Neuron (in vitro differentiated cells): ENCODE measurements around the gene DIAPH1.
A peak's percentile ranks its signal among the peaks of the same experiment; 100 is the strongest.

Experiments
- H2AFZ ChIP-seq: one replicate; pipeline ENCODE4 v1.6.1; 2013; ENCODE audit warnings: low read depth, mild to moderate bottlenecking, inconsistent platforms, low read length, moderate library complexity
- H3K27me3 ChIP-seq: one replicate; pipeline ENCODE4 v1.6.1; 2013; ENCODE audit warnings: low read length; ENCODE audit not compliant: insufficient read depth
- H3K36me3 ChIP-seq: one replicate; pipeline ENCODE4 v1.6.1; 2013; ENCODE audit warnings: low read length; ENCODE audit not compliant: insufficient read depth
- H3K4me1 ChIP-seq: one replicate; pipeline ENCODE4 v1.6.1; 2013; ENCODE audit warnings: low read length; ENCODE audit not compliant: insufficient read depth
- H3K4me3 ChIP-seq: 2 replicates; pipeline ENCODE4 v1.5.1; 2013; ENCODE audit warnings: mild to moderate bottlenecking, low read length, moderate library complexity
- H3K9me3 ChIP-seq: one replicate; pipeline ENCODE4 v1.6.1; 2013; ENCODE audit warnings: low read length

The DIAPH1 gene

GRCh38 chr5:141489841-141490240, 129.0 kb downstream of the DIAPH1 start:
- Histone ChIP-seq H3K9me3 (peaks cover 54% of the 10 kb centered on the region), H3K27me3 (no peaks in the 10 kb centered on the region), H2AFZ (no peak overlapping the region), H3K36me3 (peaks cover 32% of the 10 kb centered on the region), H3K4me3 (no peak overlapping the region), H3K4me1 (peaks cover 10% of the 10 kb centered on the region)

- Histone ChIP-seq H3K9me3 (peaks cover 56% of the 10 kb centered on the region), H2AFZ (no peak within 1 kb of the TSS), H3K4me1 (peaks cover under 1% of the 10 kb centered on the region), H3K27me3 (no peaks in the 10 kb centered on the region), H3K36me3 (peaks cover 32% of the 10 kb centered on the region), H3K4me3 (no peak within 1 kb of the TSS)
Observed at GRCh38 chr5:141488591-141489561, 129.9 kb downstream of the DIAPH1 start, which contains the start of gene PCDHGC5. TSS of gene PCDHGC5 (plus strand) at chr5:141489081. CDS start at chr5:141489241, 160 bp downstream.

GRCh38 chr5:141487131-141487530, 131.7 kb downstream of the DIAPH1 start:
- peaks cover 54% of the 10 kb centered on the region for H3K9me3 ChIP-seq
- no peak overlapping the region for H2AFZ ChIP-seq
- peaks cover 32% of the 10 kb centered on the region for H3K36me3 ChIP-seq
- no peaks in the 10 kb centered on the region for H3K4me1 ChIP-seq
- H3K4me3 ChIP-seq: no peak overlapping the region
- H3K27me3 ChIP-seq: no peaks in the 10 kb centered on the region

DNA sequence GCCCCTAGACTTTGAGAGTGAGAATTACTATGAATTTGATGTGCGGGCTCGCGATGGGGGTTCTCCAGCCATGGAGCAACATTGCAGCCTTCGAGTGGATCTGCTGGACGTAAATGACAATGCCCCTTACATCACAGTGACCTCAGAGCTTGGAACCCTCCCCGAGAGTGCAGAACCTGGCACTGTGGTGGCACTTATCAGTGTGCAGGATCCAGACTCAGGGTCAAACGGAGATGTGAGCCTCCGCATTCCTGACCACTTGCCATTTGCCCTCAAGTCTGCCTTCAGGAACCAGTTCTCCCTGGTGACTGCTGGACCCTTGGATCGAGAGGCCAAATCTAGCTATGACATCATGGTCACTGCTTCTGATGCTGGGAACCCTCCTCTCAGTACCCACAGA, 132.7 kb downstream of the DIAPH1 start:
- H3K36me3 ChIP-seq: peaks cover 28% of the 10 kb centered on the region
- no peaks in the 10 kb centered on the region for H3K4me1 ChIP-seq
- H2AFZ ChIP-seq: no peak overlapping the region
- peaks cover 47% of the 10 kb centered on the region for H3K9me3 ChIP-seq
- H3K27me3 ChIP-seq: no peaks in the 10 kb centered on the region
- no peak overlapping the region for H3K4me3 ChIP-seq

DNA sequence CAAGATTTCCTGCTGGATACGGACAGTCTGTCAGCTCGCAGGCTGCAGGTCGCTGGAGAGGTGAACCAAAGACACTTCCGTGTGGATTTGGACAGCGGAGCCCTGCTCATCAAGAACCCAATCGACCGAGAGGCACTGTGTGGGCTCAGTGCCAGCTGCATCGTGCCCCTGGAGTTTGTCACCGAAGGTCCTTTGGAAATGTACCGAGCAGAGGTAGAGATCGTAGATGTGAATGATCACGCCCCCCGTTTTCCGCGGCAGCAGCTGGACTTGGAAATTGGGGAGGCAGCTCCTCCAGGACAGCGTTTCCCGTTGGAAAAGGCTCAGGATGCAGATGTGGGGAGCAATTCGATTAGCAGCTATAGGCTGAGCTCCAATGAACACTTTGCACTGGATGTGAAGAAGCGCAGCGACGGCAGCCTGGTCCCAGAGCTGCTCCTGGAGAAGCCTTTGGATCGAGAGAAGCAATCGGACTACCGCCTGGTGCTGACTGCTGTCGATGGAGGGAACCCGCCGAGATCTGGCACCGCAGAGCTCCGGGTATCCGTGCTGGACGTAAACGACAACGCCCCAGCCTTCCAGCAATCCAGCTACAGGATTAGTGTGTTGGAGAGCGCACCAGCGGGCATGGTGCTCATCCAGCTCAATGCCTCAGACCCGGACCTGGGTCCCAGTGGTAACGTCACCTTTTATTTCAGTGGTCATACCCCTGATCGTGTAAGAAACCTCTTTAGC, 133.3 kb downstream of the DIAPH1 start:
- Histone ChIP-seq H3K4me3 (no peak overlapping the region), H3K4me1 (no peaks in the 10 kb centered on the region), H2AFZ (no peak overlapping the region), H3K9me3 (peaks cover 41% of the 10 kb centered on the region), H3K27me3 (no peaks in the 10 kb centered on the region), H3K36me3 (peaks cover 23% of the 10 kb centered on the region)

- no peak within 1 kb of the TSS for H2AFZ ChIP-seq
- H3K4me3 ChIP-seq: peak within 1 kb of the TSS; percentile 18
- no peaks in the 10 kb centered on the region for H3K27me3 ChIP-seq
- peaks cover 37% of the 10 kb centered on the region for H3K9me3 ChIP-seq
- H3K36me3 ChIP-seq: peaks cover 16% of the 10 kb centered on the region
- no peaks in the 10 kb centered on the region for H3K4me1 ChIP-seq
Observed at GRCh38 chr5:141484641-141485311, 134.0 kb downstream of the DIAPH1 start, which contains the start of gene PCDHGC4. TSS of gene PCDHGC4 (plus strand) at chr5:141485030. CDS start at chr5:141485174, 144 bp downstream.

GRCh38 chr5:141484310-141484640, 134.5 kb downstream of the DIAPH1 start:
- Histone ChIP-seq H3K27me3 (no peaks in the 10 kb centered on the region), H3K9me3 (peaks cover 36% of the 10 kb centered on the region), H3K4me3 (peak overlapping the region; percentile 18), H3K4me1 (no peaks in the 10 kb centered on the region), H2AFZ (no peak overlapping the region), H3K36me3 (peaks cover 15% of the 10 kb centered on the region)

DNA sequence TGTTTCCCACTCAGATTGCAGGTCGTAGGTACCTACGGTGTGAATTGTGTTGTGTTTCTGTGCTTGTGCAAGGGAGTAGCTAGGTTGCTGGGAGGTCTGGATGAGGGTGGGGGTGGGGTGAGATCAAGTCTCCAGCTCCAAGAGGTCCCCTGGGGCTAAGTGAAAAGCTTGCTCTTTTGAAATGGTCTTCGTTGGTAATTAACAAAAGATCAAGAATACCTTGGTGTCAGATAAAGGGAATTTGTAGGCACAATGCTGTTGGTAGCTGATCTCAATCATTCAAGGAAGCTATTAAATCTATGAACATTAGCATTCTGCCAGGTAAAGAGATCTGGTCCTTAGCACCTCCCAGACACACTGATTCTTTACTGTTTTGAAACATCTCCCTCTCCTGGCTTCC, 134.9 kb downstream of the DIAPH1 start:
- no peaks in the 10 kb centered on the region for H3K27me3 ChIP-seq
- H3K36me3 ChIP-seq: peaks cover 15% of the 10 kb centered on the region
- peak overlapping the region; percentile 18 for H3K4me3 ChIP-seq
- H3K9me3 ChIP-seq: peaks cover 36% of the 10 kb centered on the region
- no peak overlapping the region for H2AFZ ChIP-seq
- H3K4me1 ChIP-seq: no peaks in the 10 kb centered on the region

DNA sequence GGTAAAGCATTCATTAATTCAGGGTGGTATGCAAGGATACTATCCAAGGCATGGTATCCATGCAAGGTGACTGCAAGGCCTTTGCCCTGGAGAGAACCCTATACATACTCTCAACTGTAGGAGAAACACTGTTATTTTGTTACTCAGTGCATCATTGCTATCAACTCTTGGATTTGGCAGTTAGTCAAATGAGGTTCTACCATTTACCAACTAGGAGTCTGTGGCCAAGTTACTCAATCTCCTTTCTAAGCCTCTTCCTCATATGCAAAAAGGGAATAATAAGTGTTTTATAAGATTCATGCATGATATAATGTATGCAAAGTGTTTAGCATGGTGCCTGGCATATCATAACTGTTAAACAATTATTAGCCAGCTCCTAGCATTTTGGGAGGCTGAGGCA, 139.0 kb downstream of the DIAPH1 start:
- H3K9me3 ChIP-seq: peaks cover 32% of the 10 kb centered on the region

DNA sequence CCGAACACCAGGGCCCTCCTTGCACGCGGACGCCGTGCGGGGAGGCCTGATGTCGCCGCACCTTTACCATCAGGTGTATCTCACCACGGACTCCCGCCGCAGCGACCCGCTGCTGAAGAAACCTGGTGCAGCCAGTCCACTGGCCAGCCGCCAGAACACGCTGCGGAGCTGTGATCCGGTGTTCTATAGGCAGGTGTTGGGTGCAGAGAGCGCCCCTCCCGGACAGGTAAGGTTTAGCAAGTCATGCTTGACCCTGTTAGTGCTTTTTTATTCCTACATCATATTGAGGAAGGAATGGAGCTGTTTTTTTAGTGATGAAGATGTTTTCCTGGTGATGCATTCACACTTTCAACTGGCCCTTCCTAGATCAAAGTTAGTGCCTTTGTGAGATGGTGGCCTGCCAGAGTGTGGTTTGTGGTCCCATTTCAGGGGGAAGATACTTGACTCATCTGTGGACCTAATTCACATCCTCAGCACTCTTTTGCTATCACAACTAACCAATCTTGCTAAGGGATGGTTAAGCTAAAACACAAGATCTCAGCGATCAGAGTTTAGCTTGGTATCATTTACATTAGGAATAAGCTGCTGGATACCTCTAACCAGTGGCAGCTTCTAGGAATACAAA, 140.4 kb downstream of the DIAPH1 start:
- Histone ChIP-seq H3K27me3 (no peaks in the 10 kb centered on the region), H3K9me3 (peaks cover 30% of the 10 kb centered on the region), H2AFZ (no peak overlapping the region), H3K36me3 (peaks cover 6% of the 10 kb centered on the region), H3K4me1 (peaks cover 9% of the 10 kb centered on the region), H3K4me3 (no peak overlapping the region)

More for the DNA sequence above, 139.0 kb downstream of the DIAPH1 start:
- H3K36me3 ChIP-seq: peaks cover 6% of the 10 kb centered on the region
- H3K4me1 ChIP-seq: no peaks in the 10 kb centered on the region
- H3K4me3 ChIP-seq: no peak overlapping the region
- no peak overlapping the region for H2AFZ ChIP-seq
- H3K27me3 ChIP-seq: no peaks in the 10 kb centered on the region

DNA sequence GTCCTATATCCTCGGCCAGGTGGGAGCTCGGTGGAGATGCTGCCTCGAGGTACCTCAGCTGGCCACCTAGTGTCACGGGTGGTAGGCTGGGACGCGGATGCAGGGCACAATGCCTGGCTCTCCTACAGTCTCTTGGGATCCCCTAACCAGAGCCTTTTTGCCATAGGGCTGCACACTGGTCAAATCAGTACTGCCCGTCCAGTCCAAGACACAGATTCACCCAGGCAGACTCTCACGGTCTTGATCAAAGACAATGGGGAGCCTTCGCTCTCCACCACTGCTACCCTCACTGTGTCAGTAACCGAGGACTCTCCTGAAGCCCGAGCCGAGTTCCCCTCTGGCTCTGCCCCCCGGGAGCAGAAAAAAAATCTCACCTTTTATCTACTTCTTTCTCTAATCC, 141.0 kb downstream of the DIAPH1 start:
- Histone ChIP-seq H3K9me3 (peaks cover 29% of the 10 kb centered on the region), H3K4me3 (no peak overlapping the region), H2AFZ (no peak overlapping the region), H3K36me3 (peaks cover 6% of the 10 kb centered on the region), H3K4me1 (peaks cover 9% of the 10 kb centered on the region), H3K27me3 (no peaks in the 10 kb centered on the region)

DNA sequence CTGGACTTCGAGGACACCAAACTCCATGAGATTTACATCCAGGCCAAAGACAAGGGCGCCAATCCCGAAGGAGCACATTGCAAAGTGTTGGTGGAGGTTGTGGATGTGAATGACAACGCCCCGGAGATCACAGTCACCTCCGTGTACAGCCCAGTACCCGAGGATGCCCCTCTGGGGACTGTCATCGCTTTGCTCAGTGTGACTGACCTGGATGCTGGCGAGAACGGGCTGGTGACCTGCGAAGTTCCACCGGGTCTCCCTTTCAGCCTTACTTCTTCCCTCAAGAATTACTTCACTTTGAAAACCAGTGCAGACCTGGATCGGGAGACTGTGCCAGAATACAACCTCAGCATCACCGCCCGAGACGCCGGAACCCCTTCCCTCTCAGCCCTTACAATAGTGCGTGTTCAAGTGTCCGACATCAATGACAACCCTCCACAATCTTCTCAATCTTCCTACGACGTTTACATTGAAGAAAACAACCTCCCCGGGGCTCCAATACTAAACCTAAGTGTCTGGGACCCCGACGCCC, 141.7 kb downstream of the DIAPH1 start:
- Histone ChIP-seq H3K27me3 (no peaks in the 10 kb centered on the region), H3K4me1 (peaks cover 9% of the 10 kb centered on the region), H3K9me3 (peaks cover 29% of the 10 kb centered on the region), H3K4me3 (no peak overlapping the region), H3K36me3 (peaks cover 6% of the 10 kb centered on the region), H2AFZ (no peak overlapping the region)
